Activated CD8-positive, alpha-beta memory T cell treated with anti-CD3 and anti-CD28 coated beads, Interleukin-2, amount 10 ng/mL, durations not matched to agents 7 days and 5 days (primary cell): ENCODE measurements around the gene CXCL16. TPM values are rescaled to one million over a fixed set of nuclear protein-coding genes. Genes with fewer than 3 reads are reported as not detected.

Experiments used
- ATAC-seq: fragments of 150-1000 bp; cut with Tn5 transposase; one replicate; pipeline ENCODE4 v1.10.0; 2021; ENCODE audit warnings: moderate library complexity
- CTCF ChIA-PET: fragments of 350-600 bp; sonication (Branson Sonifier 250); formaldehyde crosslinking; loops from one replicate; lab custom pipeline; 2021; ENCODE audit warnings: antibody characterized with exemption; lab: Charles Lee
- DNase-seq: peaks from one replicate; pipeline ENCODE4 v3.0.0-alpha.2; 2020
- H3K27ac Mint-ChIP-seq: one replicate; pipeline ENCODE4 v1.8.0; 2021; ENCODE audit warnings: mild to moderate bottlenecking, mixed read lengths
- H3K27me3 Mint-ChIP-seq: one replicate; pipeline ENCODE4 v1.8.0; 2021; ENCODE audit warnings: mixed read lengths
- H3K36me3 Mint-ChIP-seq: one replicate; pipeline ENCODE4 v1.8.0; 2021; ENCODE audit warnings: mild to moderate bottlenecking, mixed read lengths
- H3K4me1 Mint-ChIP-seq: one replicate; pipeline ENCODE4 v1.8.0; 2021; ENCODE audit warnings: mixed read lengths
- H3K4me3 Mint-ChIP-seq: one replicate; pipeline ENCODE4 v1.8.0; 2021; ENCODE audit warnings: mild to moderate bottlenecking, moderate library complexity, mixed read lengths
- H3K9me3 Mint-ChIP-seq: one replicate; pipeline ENCODE4 v1.8.0; 2022; ENCODE audit warnings: low read depth, mixed read lengths
- total RNA-seq, 2 experiments: library from RNA; stranded (reverse); gene quantifications; one replicate each; pipeline ENCODE4 v1.2.3, GENCODE V29; 2021

Gene CXCL16
- total RNA-seq, 2 experiments from 2014 or later: 0.70 to 0.96 TPM

GRCh38 chr17:4771519-4772234 is 31.9 kb upstream of the CXCL16 start, which contains the start of gene TM4SF5:
Gene TM4SF5 (plus strand): TSS chr17:4771886. CDS start chr17:4771923, 37 bp downstream.
- CTCF ChIA-PET: interaction anchor here (0.9 to 4.5 kb wide), 6 partner anchors 11 to 131 kb away, joined by 3 to 33 read pairs (median 4); partner anchors contain the start of genes CHRNE and GLTPD2
- H3K36me3 Mint-ChIP-seq: no peaks in the 10 kb centered on the region
- peak; percentile 83 for DNase-seq
- peak within 1 kb of the TSS; percentile 3 for H3K4me3 Mint-ChIP-seq
- peak within 1 kb of the TSS; percentile 25 for H3K27ac Mint-ChIP-seq
- ATAC-seq: peak; percentile 92
- no peaks in the 10 kb centered on the region for H3K9me3 Mint-ChIP-seq
- H3K4me1 Mint-ChIP-seq: peaks cover 16% of the 10 kb centered on the region
- peaks cover 20% of the 10 kb centered on the region for H3K27me3 Mint-ChIP-seq

- Mint-ChIP-seq H3K36me3 (no peaks in the 10 kb centered on the region), H3K4me3 (no peak overlapping the region), H3K9me3 (no peaks in the 10 kb centered on the region), H3K27ac (no peak overlapping the region), H3K4me1 (peaks cover 16% of the 10 kb centered on the region), H3K27me3 (peaks cover 25% of the 10 kb centered on the region)
- ATAC-seq (no peak), DNase-seq (no peak)
- CTCF ChIA-PET: interaction anchor here (1.3 kb wide), 1 partner anchor 20 kb away, joined by 6 read pairs; no protein-coding TSS in a partner anchor
Measured at GRCh38 chr17:4769628-4770027, 29.9 kb upstream of the CXCL16 start.

GRCh38 chr17:4768298-4768697 is 28.6 kb upstream of the CXCL16 start:
- Mint-ChIP-seq H3K27ac (no peak overlapping the region), H3K4me3 (no peak overlapping the region), H3K27me3 (peaks cover 25% of the 10 kb centered on the region), H3K9me3 (no peaks in the 10 kb centered on the region), H3K36me3 (no peaks in the 10 kb centered on the region), H3K4me1 (peaks cover 16% of the 10 kb centered on the region)
- ATAC-seq: no peak
- CTCF ChIA-PET: no interaction called here
- no peak for DNase-seq

- H3K27ac Mint-ChIP-seq: no peak overlapping the region
- H3K9me3 Mint-ChIP-seq: no peaks in the 10 kb centered on the region
- DNase-seq (no peak), ATAC-seq (no peak)
- H3K36me3 Mint-ChIP-seq: no peaks in the 10 kb centered on the region
- no peak overlapping the region for H3K4me3 Mint-ChIP-seq
- CTCF ChIA-PET: no interaction called here
- H3K27me3 Mint-ChIP-seq: peaks cover 16% of the 10 kb centered on the region
- peaks cover 12% of the 10 kb centered on the region for H3K4me1 Mint-ChIP-seq
Measured at GRCh38 chr17:4766723-4767122, 27.0 kb upstream of the CXCL16 start.

GRCh38 chr17:4766201-4766600 is 26.5 kb upstream of the CXCL16 start:
- peaks cover 16% of the 10 kb centered on the region for H3K27me3 Mint-ChIP-seq
- ATAC-seq (no peak), DNase-seq (no peak)
- CTCF ChIA-PET: no interaction called here
- no peak overlapping the region for H3K27ac Mint-ChIP-seq
- no peak overlapping the region for H3K4me3 Mint-ChIP-seq
- peaks cover 7% of the 10 kb centered on the region for H3K4me1 Mint-ChIP-seq
- H3K36me3 Mint-ChIP-seq: no peaks in the 10 kb centered on the region
- no peaks in the 10 kb centered on the region for H3K9me3 Mint-ChIP-seq

- DNase-seq: no peak
- no peaks in the 10 kb centered on the region for H3K36me3 Mint-ChIP-seq
- no peak overlapping the region for H3K27ac Mint-ChIP-seq
- ATAC-seq: no peak
- peaks cover 19% of the 10 kb centered on the region for H3K27me3 Mint-ChIP-seq
- no peaks in the 10 kb centered on the region for H3K4me1 Mint-ChIP-seq
- no peak overlapping the region for H3K4me3 Mint-ChIP-seq
- CTCF ChIA-PET: no interaction called here
- H3K9me3 Mint-ChIP-seq: no peaks in the 10 kb centered on the region
Measured at GRCh38 chr17:4764595-4764994, 24.9 kb upstream of the CXCL16 start.

GRCh38 chr17:4759776-4760236 is 20.1 kb upstream of the CXCL16 start:
- no peak overlapping the region for H3K27ac Mint-ChIP-seq
- DNase-seq: no peak
- H3K9me3 Mint-ChIP-seq: no peaks in the 10 kb centered on the region
- H3K4me3 Mint-ChIP-seq: no peak overlapping the region
- ATAC-seq: no peak
- peaks cover 35% of the 10 kb centered on the region for H3K27me3 Mint-ChIP-seq
- no peaks in the 10 kb centered on the region for H3K36me3 Mint-ChIP-seq
- no peaks in the 10 kb centered on the region for H3K4me1 Mint-ChIP-seq
- CTCF ChIA-PET: no interaction called here

GRCh38 chr17:4753392-4753791 is 13.7 kb upstream of the CXCL16 start:
- Mint-ChIP-seq H3K9me3 (no peaks in the 10 kb centered on the region), H3K27ac (no peak overlapping the region), H3K4me3 (no peak overlapping the region), H3K36me3 (no peaks in the 10 kb centered on the region), H3K4me1 (peaks cover 6% of the 10 kb centered on the region), H3K27me3 (peaks cover 61% of the 10 kb centered on the region)
- ATAC-seq (no peak), DNase-seq (no peak)
- CTCF ChIA-PET: interaction anchor here (0.8 kb wide), 1 partner anchor 27 kb away, joined by 3 read pairs; no protein-coding TSS in a partner anchor

- Mint-ChIP-seq H3K4me1 (peaks cover 17% of the 10 kb centered on the region), H3K36me3 (no peaks in the 10 kb centered on the region), H3K27ac (no peak overlapping the region), H3K4me3 (no peak overlapping the region), H3K27me3 (peaks cover 56% of the 10 kb centered on the region), H3K9me3 (no peaks in the 10 kb centered on the region)
- CTCF ChIA-PET: no interaction called here
- DNase-seq (no peak), ATAC-seq (no peak)
Measured at GRCh38 chr17:4751932-4752331, 12.2 kb upstream of the CXCL16 start.

- Mint-ChIP-seq H3K27me3 (peaks cover 55% of the 10 kb centered on the region), H3K27ac (no peak overlapping the region), H3K4me3 (no peak overlapping the region), H3K36me3 (no peaks in the 10 kb centered on the region), H3K4me1 (peaks cover 20% of the 10 kb centered on the region), H3K9me3 (no peaks in the 10 kb centered on the region)
- CTCF ChIA-PET: no interaction called here
- ATAC-seq (no peak), DNase-seq (no peak)
Measured at GRCh38 chr17:4750606-4751005, 10.9 kb upstream of the CXCL16 start.

- Mint-ChIP-seq H3K27me3 (peaks cover 45% of the 10 kb centered on the region), H3K9me3 (no peaks in the 10 kb centered on the region), H3K27ac (no peak overlapping the region), H3K4me3 (no peak overlapping the region), H3K36me3 (no peaks in the 10 kb centered on the region), H3K4me1 (peaks cover 22% of the 10 kb centered on the region)
- CTCF ChIA-PET: interaction anchor here (0.8 to 2.8 kb wide), 2 partner anchors 39 to 41 kb away, joined by 3 to 14 read pairs; partner anchors contain the start of genes ARRB2 and GLTPD2
- ATAC-seq: no peak
- no peak for DNase-seq
Measured at GRCh38 chr17:4748686-4749085, 9.0 kb upstream of the CXCL16 start.

- peak; percentile 90 for ATAC-seq
- no peaks in the 10 kb centered on the region for H3K36me3 Mint-ChIP-seq
- peak overlapping the region; percentile 38 for H3K27ac Mint-ChIP-seq
- H3K4me1 Mint-ChIP-seq: peaks cover 22% of the 10 kb centered on the region
- no peaks in the 10 kb centered on the region for H3K9me3 Mint-ChIP-seq
- H3K27me3 Mint-ChIP-seq: peaks cover 42% of the 10 kb centered on the region
- H3K4me3 Mint-ChIP-seq: peak overlapping the region; percentile 54
- DNase-seq: peak; percentile 65
- CTCF ChIA-PET: interaction anchor here (0.6 to 2.8 kb wide), 3 partner anchors 38 to 985 kb away, joined by 3 to 14 read pairs (median 5); partner anchors contain the start of genes ARRB2 and GLTPD2
Measured at GRCh38 chr17:4747847-4748246, 8.1 kb upstream of the CXCL16 start.

GRCh38 chr17:4744999-4745969 is 5.6 kb upstream of the CXCL16 start:
- CTCF ChIA-PET: interaction anchor here (1.3 kb wide), 1 partner anchor 41 kb away, joined by 5 read pairs; the partner anchor contains the start of gene VMO1
- peaks cover 21% of the 10 kb centered on the region for H3K4me1 Mint-ChIP-seq
- DNase-seq (no peak), ATAC-seq (no peak)
- H3K36me3 Mint-ChIP-seq: no peaks in the 10 kb centered on the region
- no peak overlapping the region for H3K4me3 Mint-ChIP-seq
- no peaks in the 10 kb centered on the region for H3K9me3 Mint-ChIP-seq
- H3K27me3 Mint-ChIP-seq: peaks cover 36% of the 10 kb centered on the region
- no peak overlapping the region for H3K27ac Mint-ChIP-seq
